Activated CD8-positive, alpha-beta T cell treated with anti-CD3 and anti-CD28 coated beads, Interleukin-2, amount 10 ng/mL, durations not matched to agents 7 days and 5 days (primary cell): ENCODE data around the gene EDN2. TPM values are rescaled to one million over a fixed set of nuclear protein-coding genes. Genes with fewer than 3 reads are reported as not detected.

Experiments used
- ATAC-seq: fragments of 150-1000 bp; cut with Tn5 transposase; one replicate; pipeline ENCODE4 v1.10.0; 2021; ENCODE audit warnings: moderate library complexity
- CTCF ChIA-PET: fragments of 350-600 bp; sonication (Branson Sonifier 250); formaldehyde crosslinking; loops from one replicate; lab custom pipeline; 2021; ENCODE audit warnings: antibody characterized with exemption; lab: Charles Lee
- POLR2A ChIA-PET: fragments of 350-600 bp; sonication (Branson Sonifier 250); formaldehyde crosslinking; loops from one replicate; lab custom pipeline; 2021; ENCODE audit warnings: antibody characterized with exemption; lab: Charles Lee
- DNase-seq: peaks from one replicate; pipeline ENCODE4 v3.0.0-alpha.2; 2020
- H3K27ac Mint-ChIP-seq: one replicate; pipeline ENCODE4 v1.8.0; 2021; ENCODE audit warnings: mild to moderate bottlenecking, mixed read lengths
- H3K27me3 Mint-ChIP-seq: one replicate; pipeline ENCODE4 v1.8.0; 2021; ENCODE audit warnings: low read depth, mixed read lengths
- H3K36me3 Mint-ChIP-seq: one replicate; pipeline ENCODE4 v1.8.0; 2021; ENCODE audit warnings: low read depth, mixed read lengths
- H3K4me1 Mint-ChIP-seq: one replicate; pipeline ENCODE4 v1.8.0; 2021; ENCODE audit warnings: low read depth, mixed read lengths
- H3K4me3 Mint-ChIP-seq: one replicate; pipeline ENCODE4 v1.8.0; 2021; ENCODE audit warnings: mild to moderate bottlenecking, mixed read lengths
- H3K9me3 Mint-ChIP-seq: one replicate; pipeline ENCODE4 v1.8.0; 2022; ENCODE audit warnings: mixed read lengths; ENCODE audit not compliant: insufficient read depth
- total RNA-seq, 2 experiments: library from RNA; stranded (reverse); gene quantifications; one replicate each; pipeline ENCODE4 v1.2.3, GENCODE V29; 2021

Gene EDN2
- total RNA-seq, 2 experiments from 2014 or later = not detected

- no peaks in the 10 kb centered on the region for H3K36me3 Mint-ChIP-seq
- no peaks in the 10 kb centered on the region for H3K9me3 Mint-ChIP-seq
- H3K4me1 Mint-ChIP-seq = no peaks in the 10 kb centered on the region
- no peak for ATAC-seq
- H3K4me3 Mint-ChIP-seq = no peak overlapping the region
- POLR2A ChIA-PET = no interaction called here
- CTCF ChIA-PET = no interaction called here
- DNase-seq = no peak
- no peaks in the 10 kb centered on the region for H3K27me3 Mint-ChIP-seq
- no peak overlapping the region for H3K27ac Mint-ChIP-seq
Measured at GRCh38 chr1:41465741-41466140, 18.7 kb downstream of the EDN2 start.

- Mint-ChIP-seq H3K4me3 (no peak overlapping the region), H3K36me3 (no peaks in the 10 kb centered on the region), H3K9me3 (no peaks in the 10 kb centered on the region), H3K27ac (no peak overlapping the region), H3K4me1 (no peaks in the 10 kb centered on the region), H3K27me3 (no peaks in the 10 kb centered on the region)
- ATAC-seq (no peak), DNase-seq (no peak)
- CTCF ChIA-PET = no interaction called here
- POLR2A ChIA-PET = no interaction called here
Measured at GRCh38 chr1:41464885-41465284, 19.6 kb downstream of the EDN2 start.

GRCh38 chr1:41463516-41463915 is 21.0 kb downstream of the EDN2 start:
- H3K9me3 Mint-ChIP-seq = no peaks in the 10 kb centered on the region
- ChIA-PET CTCF (interaction anchor here (1.1 kb wide), 1 partner anchor 29 kb away, joined by 3 read pairs; no protein-coding TSS in a partner anchor), POLR2A (no interaction called here)

GRCh38 chr1:41462680-41463004 is 21.8 kb downstream of the EDN2 start:
- no peaks in the 10 kb centered on the region for H3K4me1 Mint-ChIP-seq
- H3K27ac Mint-ChIP-seq = no peak overlapping the region
- CTCF ChIA-PET = no interaction called here
- H3K36me3 Mint-ChIP-seq = no peaks in the 10 kb centered on the region
- no peaks in the 10 kb centered on the region for H3K9me3 Mint-ChIP-seq
- DNase-seq = no peak
- H3K4me3 Mint-ChIP-seq = no peak overlapping the region
- ATAC-seq = no peak
- POLR2A ChIA-PET = no interaction called here
- no peaks in the 10 kb centered on the region for H3K27me3 Mint-ChIP-seq

More at GRCh38 chr1:41463516-41463915, 21.0 kb downstream of the EDN2 start:
- H3K4me3 Mint-ChIP-seq = no peak overlapping the region
- H3K27me3 Mint-ChIP-seq = no peaks in the 10 kb centered on the region
- no peaks in the 10 kb centered on the region for H3K36me3 Mint-ChIP-seq
- no peaks in the 10 kb centered on the region for H3K4me1 Mint-ChIP-seq
- ATAC-seq = no peak
- DNase-seq = no peak
- H3K27ac Mint-ChIP-seq = no peak overlapping the region

- Mint-ChIP-seq H3K36me3 (no peaks in the 10 kb centered on the region), H3K9me3 (no peaks in the 10 kb centered on the region), H3K27me3 (no peaks in the 10 kb centered on the region), H3K4me1 (no peaks in the 10 kb centered on the region), H3K27ac (no peak overlapping the region), H3K4me3 (no peak overlapping the region)
- DNase-seq (no peak), ATAC-seq (no peak)
- ChIA-PET POLR2A (no interaction called here), CTCF (no interaction called here)
Measured at GRCh38 chr1:41461790-41462679, 22.4 kb downstream of the EDN2 start.

- Mint-ChIP-seq H3K4me1 (no peaks in the 10 kb centered on the region), H3K36me3 (no peaks in the 10 kb centered on the region), H3K27me3 (no peaks in the 10 kb centered on the region), H3K4me3 (no peak overlapping the region), H3K27ac (no peak overlapping the region), H3K9me3 (no peaks in the 10 kb centered on the region)
- POLR2A ChIA-PET = no interaction called here
- ATAC-seq (no peak), DNase-seq (no peak)
- CTCF ChIA-PET = interaction anchor here (1.3 kb wide), 1 partner anchor 13 kb away, joined by 3 read pairs; no protein-coding TSS in a partner anchor
Measured at GRCh38 chr1:41456847-41457540, 27.5 kb downstream of the EDN2 start.

- Mint-ChIP-seq H3K9me3 (no peaks in the 10 kb centered on the region), H3K4me3 (no peak overlapping the region), H3K27ac (no peak overlapping the region), H3K27me3 (no peaks in the 10 kb centered on the region), H3K36me3 (no peaks in the 10 kb centered on the region), H3K4me1 (no peaks in the 10 kb centered on the region)
- POLR2A ChIA-PET = interaction anchor here (0.5 kb wide), 1 partner anchor 266 kb away, joined by 3 read pairs; no protein-coding TSS in a partner anchor
- CTCF ChIA-PET = interaction anchor here (1.3 kb wide), 1 partner anchor 12 kb away, joined by 3 read pairs; no protein-coding TSS in a partner anchor
- ATAC-seq (no peak), DNase-seq (no peak)
Measured at GRCh38 chr1:41455479-41456332, 28.8 kb downstream of the EDN2 start.

GRCh38 chr1:41454406-41454805 is 30.1 kb downstream of the EDN2 start:
- Mint-ChIP-seq H3K4me1 (no peaks in the 10 kb centered on the region), H3K27ac (no peak overlapping the region), H3K36me3 (no peaks in the 10 kb centered on the region), H3K4me3 (no peak overlapping the region), H3K9me3 (no peaks in the 10 kb centered on the region), H3K27me3 (peaks cover 2% of the 10 kb centered on the region)
- no peak for ATAC-seq
- DNase-seq = no peak
- CTCF ChIA-PET = no interaction called here
- POLR2A ChIA-PET = no interaction called here

- POLR2A ChIA-PET = no interaction called here
- DNase-seq = no peak
- Mint-ChIP-seq H3K36me3 (no peaks in the 10 kb centered on the region), H3K27ac (no peak overlapping the region), H3K9me3 (no peaks in the 10 kb centered on the region), H3K4me1 (no peaks in the 10 kb centered on the region), H3K27me3 (peaks cover 6% of the 10 kb centered on the region), H3K4me3 (no peak overlapping the region)
- ATAC-seq = no peak
- CTCF ChIA-PET = interaction anchor here (2.2 kb wide), 1 partner anchor 40 kb away, joined by 6 read pairs; no protein-coding TSS in a partner anchor
Measured at GRCh38 chr1:41452704-41453290, 31.7 kb downstream of the EDN2 start.

GRCh38 chr1:41450747-41451285 is 33.7 kb downstream of the EDN2 start:
- CTCF ChIA-PET = interaction anchor here (2.2 kb wide), 1 partner anchor 42 kb away, joined by 6 read pairs; no protein-coding TSS in a partner anchor
- H3K27ac Mint-ChIP-seq = no peak overlapping the region
- H3K9me3 Mint-ChIP-seq = no peaks in the 10 kb centered on the region
- ATAC-seq (no peak), DNase-seq (no peak)
- POLR2A ChIA-PET = no interaction called here
- no peak overlapping the region for H3K4me3 Mint-ChIP-seq
- H3K27me3 Mint-ChIP-seq = peaks cover 7% of the 10 kb centered on the region
- H3K36me3 Mint-ChIP-seq = no peaks in the 10 kb centered on the region
- no peaks in the 10 kb centered on the region for H3K4me1 Mint-ChIP-seq

- Mint-ChIP-seq H3K27me3 (peaks cover 7% of the 10 kb centered on the region), H3K27ac (no peak overlapping the region), H3K4me1 (no peaks in the 10 kb centered on the region), H3K9me3 (peaks cover 2% of the 10 kb centered on the region), H3K36me3 (no peaks in the 10 kb centered on the region), H3K4me3 (no peak overlapping the region)
- POLR2A ChIA-PET = no interaction called here
- CTCF ChIA-PET = no interaction called here
- DNase-seq = no peak
- no peak for ATAC-seq
Measured at GRCh38 chr1:41449326-41449921, 35.1 kb downstream of the EDN2 start.
